Right ventricle myocardium superior (tissue), 1 donor: ENCODE data around the gene MDFIC2. TPM values are rescaled to one million over a fixed set of nuclear protein-coding genes. Genes with fewer than 3 reads are reported as not detected.

Experiments
- ATAC-seq: fragments of 200-7000 bp; cut with Tn5 transposase; one replicate; pipeline ENCODE4 v1.9.1; 2020; ENCODE audit warnings: mild to moderate bottlenecking; ENCODE audit not compliant: poor library complexity
- DNase-seq: peaks from one replicate; pipeline ENCODE4 v3.0.0-alpha.2; 2020
- intact Hi-C: fragments of 100-400 bp; cut with DNase I; formaldehyde crosslinking; loops from one replicate; pipeline ENCODE4 v1.11.2; 2022
- total RNA-seq: library from RNA; stranded (reverse); fragmentation: NEBNext Ultra II Directional; extraction: Animal tissue kit (Norgen Biotek cat#: 25700); gene quantifications from one replicate; pipeline ENCODE4 v1.2.1, GENCODE V29; 2021
- donor health status: DM: no; HTN: yes; CAD: no; lungs with severe emphysema.

The MDFIC2 gene
- total RNA-seq, 1 donor from 2014 or later, result not detected

DNA sequence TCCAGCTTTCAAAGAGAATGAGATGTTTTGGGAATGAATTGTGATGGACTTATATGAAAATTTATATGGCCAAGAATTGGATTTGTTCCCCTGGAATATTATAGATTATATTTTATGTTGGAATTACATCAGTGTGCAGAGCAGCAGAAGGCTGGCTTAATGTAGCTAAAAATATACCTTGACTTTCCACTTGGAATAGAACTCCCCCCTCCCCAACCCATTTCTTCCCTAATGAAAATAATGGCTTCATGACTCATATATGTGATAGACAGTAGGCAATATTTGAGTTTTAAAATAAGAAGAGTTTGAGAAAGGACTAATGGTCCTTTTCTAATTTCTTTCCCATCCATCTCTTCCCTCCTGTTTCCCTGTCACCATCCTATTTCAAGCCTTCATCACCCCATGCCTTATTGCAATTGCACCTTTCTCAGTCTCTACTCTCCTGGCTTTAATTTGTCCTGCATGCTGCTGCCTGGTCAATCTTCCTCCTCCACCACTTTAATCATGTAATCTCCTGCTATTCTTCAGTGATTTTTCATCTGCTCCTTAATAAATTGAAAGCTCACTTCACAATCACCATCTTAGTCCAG is 122.5 kb downstream of the MDFIC2 start:
- DNase-seq, result no peak
- intact Hi-C loops, result no loop called here
- ATAC-seq, result no peak

DNA sequence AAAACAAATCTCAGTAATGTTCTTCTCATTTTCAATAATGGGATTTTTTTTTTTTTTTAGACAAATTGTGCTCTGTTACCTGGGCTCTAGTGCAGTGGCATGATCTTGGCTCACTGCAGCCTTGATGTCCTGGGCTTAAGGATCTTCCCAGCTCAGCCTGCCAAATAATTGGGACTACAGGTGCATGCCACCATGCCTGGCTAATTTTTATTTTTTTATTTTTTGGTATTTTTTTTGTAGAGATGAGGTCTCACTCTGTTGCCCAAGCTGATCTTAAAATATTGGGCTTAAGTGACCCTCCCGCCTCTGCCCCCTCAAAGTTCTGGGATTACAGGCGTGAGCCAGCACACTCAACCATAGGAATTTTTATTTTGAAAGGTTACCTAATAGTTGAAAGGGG is 126.2 kb downstream of the MDFIC2 start:
- no peak for ATAC-seq
- intact Hi-C loops, result no loop called here
- no peak for DNase-seq

DNA sequence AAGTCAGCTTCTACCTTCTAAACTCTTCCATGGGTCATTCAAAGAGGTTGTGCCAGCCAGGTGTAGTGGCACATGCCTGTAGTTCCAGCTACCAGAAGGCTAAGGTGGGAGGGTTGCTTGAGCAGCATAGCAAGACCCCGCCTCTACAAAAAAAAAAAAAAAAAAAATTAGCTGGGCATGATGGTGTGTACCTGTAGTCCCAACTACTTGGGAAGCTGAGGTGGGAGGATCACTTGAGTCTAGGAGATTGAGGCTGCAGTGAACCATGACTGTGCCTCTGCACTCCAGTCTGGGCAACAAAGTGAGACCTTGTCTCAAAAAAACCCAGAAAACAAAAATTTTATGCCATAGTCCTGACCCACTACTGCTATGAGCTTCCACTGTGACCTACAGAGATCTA is 126.8 kb downstream of the MDFIC2 start:
- intact Hi-C loops, result no loop called here
- ATAC-seq (no peak), DNase-seq (no peak)

DNA sequence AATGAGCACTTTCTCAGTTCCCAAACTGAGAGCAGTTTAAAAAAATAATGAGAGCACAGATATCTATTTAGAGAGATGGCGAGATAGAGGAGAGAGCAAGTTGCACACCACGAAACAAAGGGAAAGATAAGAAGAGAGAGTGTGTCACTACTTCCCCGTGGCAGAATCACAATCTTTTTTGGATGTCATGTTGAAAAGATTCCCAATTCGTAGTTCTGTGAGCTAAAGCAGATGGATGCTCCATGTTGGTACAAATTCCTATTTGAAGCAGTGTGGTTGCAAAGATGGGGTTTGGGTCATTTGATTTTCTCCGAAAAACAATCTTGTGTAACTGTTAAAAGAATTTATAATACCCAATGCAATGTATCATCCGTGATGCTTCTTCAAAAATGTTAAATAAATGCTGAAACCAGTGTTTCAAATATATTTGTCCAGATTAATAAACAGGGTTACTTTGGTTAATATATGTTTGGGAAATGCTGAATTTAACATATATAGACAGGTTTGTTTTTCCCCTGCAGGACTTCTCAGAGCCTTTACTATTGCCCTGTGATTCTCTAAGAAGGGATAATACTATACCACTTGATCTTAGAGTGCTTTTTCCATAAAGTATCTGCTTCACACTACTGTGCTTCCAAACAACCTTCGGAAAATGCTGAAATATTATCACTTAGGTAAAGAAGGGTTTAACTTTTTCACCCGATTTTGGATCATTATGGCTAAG is 128.5 kb downstream of the MDFIC2 start:
- intact Hi-C loops, result no loop called here
- DNase-seq, result no peak
- no peak for ATAC-seq

DNA sequence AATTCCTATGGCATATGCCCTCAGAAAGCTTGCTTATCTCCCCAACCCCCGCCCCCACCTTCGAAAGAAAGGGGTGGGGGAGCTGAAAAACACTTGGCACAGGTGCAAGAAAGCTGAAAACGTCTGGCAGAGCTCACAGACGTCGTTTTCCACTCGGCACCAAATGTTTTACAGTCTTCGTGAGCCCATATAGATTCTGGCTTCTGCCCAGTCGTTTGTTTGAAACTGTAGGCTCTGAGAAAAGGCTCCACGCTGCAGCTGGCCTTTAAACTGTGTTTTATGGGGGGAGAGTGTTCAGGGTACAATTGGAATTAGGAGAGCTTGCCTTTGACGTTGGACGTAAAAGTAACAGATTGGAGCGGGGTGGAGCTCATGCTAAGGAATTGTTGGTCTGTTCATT is 130.3 kb downstream of the MDFIC2 start:
- ATAC-seq, result no peak
- intact Hi-C loops, result no loop called here
- DNase-seq, result no peak

DNA sequence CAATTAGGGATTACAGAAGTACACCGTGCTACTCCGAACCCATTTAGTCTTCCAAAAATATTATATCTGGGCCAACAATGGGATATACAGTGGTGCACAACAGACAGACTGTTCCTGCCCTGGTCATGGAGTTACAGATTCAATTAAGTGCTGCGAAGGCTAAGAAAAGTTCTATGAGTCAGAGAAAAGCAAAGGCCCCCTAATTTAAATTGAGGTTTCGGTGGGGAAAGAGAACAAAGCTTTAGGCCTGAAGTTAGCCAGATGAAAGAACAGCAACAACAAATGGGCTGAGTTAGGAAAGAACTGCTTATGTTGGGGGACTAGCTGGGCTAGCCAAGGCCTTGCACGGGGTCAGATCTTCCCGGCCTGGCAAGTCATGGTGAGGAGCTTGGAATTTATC is 131.8 kb downstream of the MDFIC2 start:
- intact Hi-C loops, result no loop called here
- DNase-seq, result no peak
- ATAC-seq, result no peak

DNA sequence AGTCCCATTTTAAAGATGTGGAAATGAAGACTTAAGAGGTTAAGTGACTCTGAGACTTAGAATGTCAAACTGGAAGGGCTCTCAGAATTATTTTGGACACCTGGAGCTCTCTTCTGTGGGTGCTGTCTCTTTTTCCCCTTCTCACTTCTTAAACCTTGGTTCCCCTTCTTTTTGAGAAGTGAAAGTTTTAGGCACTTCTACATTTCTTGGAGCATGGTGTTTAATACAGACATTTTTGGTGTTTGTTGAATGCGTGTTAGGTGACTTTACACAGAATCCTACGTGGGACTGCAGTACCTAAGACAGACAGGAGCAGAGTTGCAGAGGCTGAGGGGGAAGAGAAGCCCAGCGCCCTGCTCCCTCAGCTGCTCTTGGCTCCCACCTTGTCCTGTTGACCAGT is 133.3 kb downstream of the MDFIC2 start:
- no peak for DNase-seq
- intact Hi-C loops, result no loop called here
- no peak for ATAC-seq

DNA sequence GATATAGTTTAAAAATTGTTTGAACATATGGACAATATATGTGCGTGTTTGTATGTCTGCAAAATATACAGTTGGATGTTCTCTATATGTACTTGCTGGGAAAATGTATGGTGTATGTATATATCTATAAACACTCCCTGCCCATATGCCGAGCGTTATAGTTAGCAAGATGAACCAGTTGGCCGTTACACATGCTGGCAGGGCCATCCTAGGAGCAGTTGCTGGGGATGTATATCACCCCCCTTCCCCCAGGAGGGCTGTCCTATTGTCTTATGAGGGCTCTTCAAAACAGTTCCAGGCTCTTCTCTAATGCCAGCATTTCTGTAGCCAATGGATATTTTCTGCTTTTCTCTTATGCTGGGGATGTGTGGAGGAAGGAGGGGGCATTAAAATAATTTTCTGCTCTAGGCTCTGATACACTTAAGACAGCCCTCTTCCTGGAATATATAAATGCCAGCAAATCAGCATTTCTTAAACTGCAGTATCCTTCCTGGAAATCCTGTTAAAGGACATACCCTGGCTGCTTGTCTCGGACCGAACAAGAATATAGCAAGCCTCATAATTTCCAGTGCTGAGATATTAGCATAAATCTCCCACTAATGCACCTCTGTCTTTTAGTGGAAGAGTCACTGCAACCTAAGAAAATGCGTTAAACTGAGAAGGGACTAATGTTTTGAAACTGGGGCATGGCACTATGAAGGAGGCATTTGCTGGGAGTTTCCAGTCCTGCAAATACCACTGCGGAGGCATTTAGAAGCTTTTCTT is 134.4 kb downstream of the MDFIC2 start:
- intact Hi-C loops, result no loop called here
- DNase-seq (no peak), ATAC-seq (no peak)

DNA sequence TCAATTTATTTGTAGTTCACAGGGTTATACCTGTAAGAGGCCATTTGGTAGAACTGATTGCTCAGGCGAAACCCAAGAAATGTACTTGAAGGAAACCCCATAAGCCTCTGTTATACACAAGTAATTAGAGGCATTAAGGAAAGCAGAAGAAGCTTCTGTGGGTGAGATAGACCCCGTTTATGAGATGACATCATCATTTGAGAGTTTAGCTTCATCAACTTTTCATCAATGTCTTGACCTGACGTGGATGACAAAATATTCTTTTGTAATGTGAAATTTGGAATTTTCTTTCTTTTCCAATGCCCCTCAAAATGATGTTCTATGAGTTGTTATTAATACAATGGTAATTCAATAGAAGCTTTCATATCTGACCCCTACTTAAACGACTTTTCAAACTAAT is 136.2 kb downstream of the MDFIC2 start:
- DNase-seq (no peak), ATAC-seq (no peak)
- intact Hi-C loops, result no loop called here

DNA sequence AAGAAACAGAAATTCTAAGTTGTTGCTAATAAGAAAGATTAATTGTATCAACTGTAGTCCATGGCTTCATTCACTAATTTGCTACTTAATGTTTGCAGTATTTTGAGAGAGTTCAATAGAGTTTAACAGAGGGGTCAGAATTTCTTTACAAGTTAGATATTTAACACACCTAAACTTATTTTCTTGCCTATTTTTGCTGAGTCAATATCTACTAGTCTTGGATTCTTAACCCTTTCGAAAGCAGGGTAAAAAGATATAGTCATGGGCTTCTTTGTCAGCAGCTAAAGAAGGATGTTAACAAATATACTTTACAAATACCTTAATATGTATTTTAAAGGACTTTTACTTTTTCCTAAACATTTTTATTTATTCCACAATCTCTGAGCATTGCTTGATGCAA is 155.6 kb downstream of the MDFIC2 start:
- ATAC-seq, result no peak

DNA sequence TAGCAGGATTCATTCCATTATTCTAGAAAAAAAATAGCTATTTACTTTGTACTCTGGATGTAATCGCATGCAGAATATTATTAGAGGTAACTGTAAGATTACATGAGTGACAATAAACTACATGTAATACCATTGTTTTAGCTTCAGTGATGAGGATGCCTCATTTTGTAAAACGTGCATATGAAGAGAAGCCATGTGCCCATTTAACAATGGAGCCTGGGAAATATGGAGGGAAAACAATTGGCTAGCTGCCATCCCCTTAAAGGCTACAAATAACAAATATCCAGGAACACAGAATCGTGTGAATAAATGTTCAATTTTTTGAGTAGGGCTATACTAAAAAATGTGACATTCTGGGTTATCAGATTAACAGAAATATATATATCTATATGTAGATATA is 161.8 kb downstream of the MDFIC2 start:
- intact Hi-C loops, result no loop called here
- ATAC-seq (no peak), DNase-seq (no peak)

More for the DNA sequence above, 155.6 kb downstream of the MDFIC2 start:
- no peak for DNase-seq
- intact Hi-C loops, result no loop called here

DNA sequence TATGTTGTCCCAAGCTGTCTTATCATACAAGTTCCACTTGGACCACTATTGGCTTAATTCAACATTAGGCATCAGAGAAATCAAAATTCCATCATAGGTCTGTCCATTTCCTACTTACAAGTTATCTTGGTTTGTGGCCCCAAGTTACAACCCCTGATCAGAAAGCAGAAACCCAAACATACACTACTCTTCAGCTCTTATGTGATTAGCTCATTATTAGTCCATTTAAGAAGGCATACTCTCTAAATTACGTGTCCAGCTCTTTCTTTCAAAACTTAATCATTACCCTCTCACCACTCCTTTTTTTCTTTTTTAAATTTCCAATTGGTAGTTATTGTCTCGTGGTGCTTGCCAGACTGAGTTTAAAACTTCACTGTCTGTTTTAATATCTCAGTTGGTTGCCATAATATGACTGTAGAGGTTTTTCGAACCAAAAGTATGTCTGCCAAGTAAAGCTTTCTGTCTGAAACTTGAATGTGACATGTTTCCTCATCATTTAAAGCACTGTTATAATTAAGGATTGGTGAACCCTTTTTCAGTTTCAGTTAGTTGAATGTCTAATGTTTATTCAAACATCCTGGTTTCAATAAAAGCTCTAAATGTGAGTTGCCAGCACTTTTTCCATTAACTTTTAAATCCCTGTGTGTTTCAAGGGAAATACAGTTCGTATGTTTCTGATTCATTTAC is 162.6 kb downstream of the MDFIC2 start:
- ATAC-seq (no peak), DNase-seq (no peak)
- intact Hi-C loops, result no loop called here
